ENCODE data around the gene OR6C2.
"Not testable (repeated sequence)": the region's sequence is repeated elsewhere in the genome, so short reads cannot be mapped to it uniquely, and the experiment has no call there.

Gene OR6C2

GRCh38 chr12:55472264-55472663 is 28.4 kb downstream of the OR6C2 start:
- no peak for DNase-seq (ENCODE audit: low read depth in 2 of 2)

GRCh38 chr12:55479136-55479535 is 35.3 kb downstream of the OR6C2 start:
- not testable (repeated sequence) for DNase-seq (ENCODE audit: low read depth in 2 of 2)

- DNase-seq (ENCODE audit: low read depth in 2 of 2): not testable (repeated sequence)
These were observed 40.4 kb downstream of the OR6C2 start for GRCh38 chr12:55484284-55484683.

GRCh38 chr12:55492078-55492477 is 48.2 kb downstream of the OR6C2 start, which contains the start of gene OR6C68:
TSS of gene OR6C68 (plus strand) at chr12:55492378. CDS start at chr12:55492378, 0 bp downstream.
- DNase-seq (ENCODE audit: low read depth in 2 of 2): no peak

GRCh38 chr12:55495490-55495889 is 51.6 kb downstream of the OR6C2 start:
- no peak for DNase-seq (ENCODE audit: low read depth in 2 of 2)

GRCh38 chr12:55499231-55499630 is 55.4 kb downstream of the OR6C2 start:
- DNase-seq (ENCODE audit: low read depth in 2 of 2): no peak

- DNase-seq (ENCODE audit: low read depth in 2 of 2): no peak
These were observed 56.0 kb downstream of the OR6C2 start for GRCh38 chr12:55499810-55500252.

- no peak for DNase-seq (ENCODE audit: low read depth in 2 of 2)
These were observed 57.7 kb downstream of the OR6C2 start for GRCh38 chr12:55501601-55502000.

Measured in stimulated activated CD8-positive, alpha-beta memory T cell treated with anti-CD3 and anti-CD28 coated beads, Interleukin-2, amount 100 ng/mL, for 1 hour (primary cell).